HG03521 (cell line): ENCODE results near the gene OGFR.
A peak's percentile ranks its signal among the peaks of the same experiment; 100 is the strongest.

ENCODE experiments used
- ATAC-seq: cut with Tn5 transposase; IDR thresholded peaks from one replicate; pipeline ENCODE4 v1.9.1; 2021; ENCODE audit warnings: mild to moderate bottlenecking, moderate library complexity; ENCODE audit not compliant: unreplicated experiment

OGFR gene

DNA sequence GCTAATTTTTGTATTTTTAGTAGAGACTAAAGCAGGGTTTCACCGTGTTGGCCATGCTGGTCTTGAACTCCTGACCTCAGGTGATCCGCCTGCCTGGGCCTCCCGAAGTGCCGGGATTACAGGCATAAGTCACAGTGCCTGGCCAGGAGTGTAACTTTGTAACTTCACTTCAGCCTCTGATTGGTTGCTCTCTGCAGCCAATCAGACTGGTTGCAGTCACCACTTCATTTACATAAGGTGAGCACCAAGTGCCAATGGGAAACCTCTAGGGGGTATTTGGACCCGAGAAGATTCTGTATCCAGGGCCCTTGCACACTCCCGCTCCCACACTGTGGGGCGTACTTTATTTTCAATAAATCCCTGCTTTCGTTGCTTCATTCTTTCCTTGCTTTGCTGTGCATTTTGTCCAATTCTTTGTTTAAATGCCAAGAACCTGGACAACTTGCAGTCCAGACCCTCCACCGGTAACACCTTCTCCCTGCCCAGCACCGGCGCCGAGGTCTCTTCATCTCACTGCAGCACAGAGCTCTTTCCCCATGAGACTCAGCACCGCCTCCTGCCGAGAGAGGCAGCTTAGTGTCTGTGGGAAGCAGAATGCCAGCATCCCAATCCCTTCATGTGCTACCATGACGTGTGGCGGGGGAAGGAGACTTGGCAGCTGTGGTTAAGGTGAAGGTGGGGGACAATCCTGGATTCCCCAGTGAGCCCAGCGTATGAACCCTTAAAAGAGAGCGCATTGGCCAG is 22.3 kb upstream of the OGFR start:
- no peak for ATAC-seq

DNA sequence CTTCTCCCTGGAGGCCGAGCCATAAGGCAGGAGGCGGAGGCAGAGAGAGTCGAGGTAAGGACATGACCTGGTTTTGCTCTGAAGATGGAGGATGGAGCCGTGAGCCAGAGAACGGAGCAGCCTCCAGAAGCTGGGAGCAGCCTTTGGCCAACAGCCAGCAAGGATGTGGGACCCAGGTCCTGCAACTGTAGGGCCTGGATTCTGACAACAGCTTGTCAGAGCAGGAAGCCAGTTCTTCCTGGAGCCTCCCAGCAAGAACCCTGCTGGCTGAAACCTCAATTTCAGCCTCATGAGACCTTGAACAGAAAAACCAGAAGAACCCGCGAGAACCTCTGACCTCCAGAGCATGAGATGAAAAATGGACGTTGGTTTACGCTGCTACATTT is 21.7 kb upstream of the OGFR start:
- no peak for ATAC-seq

DNA sequence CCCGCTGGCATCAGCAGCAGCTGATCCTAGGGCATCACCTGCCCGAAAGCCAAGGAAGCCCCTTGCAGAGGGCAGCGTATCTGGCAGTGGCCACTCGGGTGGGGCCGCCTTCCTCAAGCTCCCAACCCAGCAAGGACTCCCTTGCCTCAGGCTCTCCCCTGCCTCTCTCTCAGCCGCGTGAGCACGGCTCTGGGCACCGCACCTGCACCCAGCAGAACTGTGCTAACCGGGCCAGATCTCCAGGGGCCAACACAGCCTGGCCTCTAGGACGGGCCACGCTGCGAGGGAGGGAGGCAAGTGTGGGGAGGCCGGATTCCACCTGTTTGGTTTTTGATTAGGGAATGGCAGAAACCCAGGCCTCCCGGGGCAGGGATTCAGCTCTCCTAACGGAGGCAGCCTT is 20.1 kb upstream of the OGFR start:
- ATAC-seq: no peak

DNA sequence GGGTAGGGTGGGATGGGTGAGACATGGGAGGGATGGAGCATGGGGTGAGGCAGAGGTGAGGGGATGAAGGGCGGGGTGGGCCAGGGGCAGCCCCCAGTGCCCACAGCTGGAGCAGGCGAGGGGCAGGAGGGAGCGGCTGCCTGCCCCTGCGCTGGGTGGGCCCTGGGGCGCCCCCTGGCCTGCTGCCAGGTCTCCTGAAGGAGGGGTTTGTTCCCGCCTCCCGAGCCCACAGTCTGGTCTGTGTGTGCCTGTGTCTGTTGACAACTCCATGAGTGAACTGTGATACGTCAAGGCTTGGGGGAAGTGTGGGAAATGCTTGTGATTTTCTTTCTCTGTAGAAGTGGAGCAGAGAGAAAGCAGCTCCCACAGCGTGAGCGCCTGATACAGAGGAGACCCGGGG is 19.2 kb upstream of the OGFR start:
- ATAC-seq: no peak

DNA sequence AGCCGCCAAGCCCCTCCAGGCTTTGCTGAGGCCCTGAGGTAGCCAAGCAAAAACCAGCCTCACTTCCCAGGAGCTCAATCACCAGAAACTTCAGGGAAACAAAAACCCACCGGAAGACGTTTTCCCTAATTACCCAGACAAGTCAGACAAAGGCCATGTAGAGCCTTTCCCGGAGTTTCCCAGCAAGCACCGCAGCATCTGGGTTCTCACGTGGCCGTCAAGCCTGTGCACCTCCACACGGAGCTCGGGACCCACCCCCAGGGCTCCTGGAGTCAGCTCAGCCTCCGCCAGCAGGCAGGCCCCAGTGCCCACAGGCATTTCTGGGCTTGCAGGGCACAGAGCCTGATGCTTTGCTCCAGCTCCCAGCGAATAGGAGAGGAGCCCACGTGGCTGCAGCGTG is 18.5 kb upstream of the OGFR start:
- ATAC-seq: no peak

DNA sequence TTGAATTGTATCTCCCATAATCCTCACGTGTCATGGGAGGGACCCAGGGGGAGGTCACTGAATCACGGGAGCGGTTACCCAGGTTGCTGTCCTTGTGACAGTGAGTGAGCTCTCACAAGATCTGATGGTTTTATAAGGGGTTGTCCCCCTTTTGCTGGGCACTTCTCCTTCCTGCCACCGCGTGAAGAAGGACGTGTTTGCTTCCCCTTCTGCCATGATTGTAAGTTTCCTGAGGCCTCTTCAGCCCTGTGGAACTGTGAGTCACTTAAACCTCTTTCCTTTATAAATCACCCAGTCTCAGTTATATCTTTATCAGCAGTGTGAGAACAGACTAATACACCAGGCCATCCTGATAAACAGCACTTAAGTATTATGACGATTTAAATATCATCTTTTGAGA is 17.3 kb upstream of the OGFR start:
- no peak for ATAC-seq

DNA sequence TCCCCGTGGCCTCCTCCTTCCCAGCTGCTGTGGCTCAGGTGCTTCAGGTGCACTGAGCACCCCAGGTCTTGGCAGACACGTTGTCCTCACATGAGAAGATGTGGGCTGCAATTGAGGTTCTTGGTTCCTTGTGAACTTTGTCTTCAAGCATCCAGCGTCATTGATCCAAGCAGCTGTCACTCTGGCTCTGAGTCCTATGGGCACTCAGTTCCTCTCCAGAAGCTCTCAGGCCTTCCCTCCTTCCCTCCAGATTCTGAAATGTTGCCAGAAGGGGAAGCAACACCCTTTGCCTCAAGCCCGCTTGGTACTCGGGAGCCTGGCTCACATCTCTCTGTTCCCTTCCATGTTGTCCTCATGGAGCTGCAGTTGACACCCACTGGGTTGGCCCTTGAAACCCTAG is 16.8 kb upstream of the OGFR start:
- no peak for ATAC-seq

DNA sequence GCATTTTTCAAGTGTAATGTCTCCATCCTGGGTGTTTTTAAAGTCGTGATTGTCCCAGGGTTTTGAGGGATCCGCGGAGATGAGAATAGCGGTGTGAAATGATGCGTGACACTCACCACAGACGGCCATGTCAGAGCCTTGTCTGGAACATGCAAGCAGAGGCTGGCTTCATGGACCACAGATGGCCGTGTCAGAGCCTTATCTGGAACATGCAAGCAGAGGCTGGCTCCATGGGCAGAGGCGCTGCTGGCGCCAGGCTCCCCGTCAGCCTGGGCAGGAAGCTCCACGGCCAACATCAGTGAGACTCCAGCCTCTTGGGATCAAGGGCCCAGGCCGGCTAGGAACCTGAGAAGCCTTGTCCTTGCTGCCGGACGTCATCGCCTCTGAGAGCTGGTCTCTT is 16.0 kb upstream of the OGFR start:
- ATAC-seq: no peak

DNA sequence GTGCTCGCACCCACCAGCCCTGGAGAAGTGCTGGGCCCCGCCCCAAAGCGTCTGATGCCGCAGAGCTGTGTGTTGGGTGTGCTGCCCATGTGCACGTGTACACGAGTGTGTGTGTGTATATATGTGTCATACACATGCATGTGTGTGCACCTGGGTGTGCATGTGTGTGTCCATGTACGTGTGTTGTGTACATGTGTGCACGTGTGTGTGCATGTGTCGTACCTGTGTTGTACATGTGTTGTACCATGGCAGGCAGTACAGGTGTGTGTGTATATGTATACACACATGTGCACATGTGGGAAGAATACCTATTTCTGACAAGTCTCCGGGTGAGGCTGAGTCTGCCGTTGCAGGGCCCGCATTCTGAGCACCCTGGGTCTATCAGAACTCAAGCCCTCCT is 14.6 kb upstream of the OGFR start:
- ATAC-seq: no peak

DNA sequence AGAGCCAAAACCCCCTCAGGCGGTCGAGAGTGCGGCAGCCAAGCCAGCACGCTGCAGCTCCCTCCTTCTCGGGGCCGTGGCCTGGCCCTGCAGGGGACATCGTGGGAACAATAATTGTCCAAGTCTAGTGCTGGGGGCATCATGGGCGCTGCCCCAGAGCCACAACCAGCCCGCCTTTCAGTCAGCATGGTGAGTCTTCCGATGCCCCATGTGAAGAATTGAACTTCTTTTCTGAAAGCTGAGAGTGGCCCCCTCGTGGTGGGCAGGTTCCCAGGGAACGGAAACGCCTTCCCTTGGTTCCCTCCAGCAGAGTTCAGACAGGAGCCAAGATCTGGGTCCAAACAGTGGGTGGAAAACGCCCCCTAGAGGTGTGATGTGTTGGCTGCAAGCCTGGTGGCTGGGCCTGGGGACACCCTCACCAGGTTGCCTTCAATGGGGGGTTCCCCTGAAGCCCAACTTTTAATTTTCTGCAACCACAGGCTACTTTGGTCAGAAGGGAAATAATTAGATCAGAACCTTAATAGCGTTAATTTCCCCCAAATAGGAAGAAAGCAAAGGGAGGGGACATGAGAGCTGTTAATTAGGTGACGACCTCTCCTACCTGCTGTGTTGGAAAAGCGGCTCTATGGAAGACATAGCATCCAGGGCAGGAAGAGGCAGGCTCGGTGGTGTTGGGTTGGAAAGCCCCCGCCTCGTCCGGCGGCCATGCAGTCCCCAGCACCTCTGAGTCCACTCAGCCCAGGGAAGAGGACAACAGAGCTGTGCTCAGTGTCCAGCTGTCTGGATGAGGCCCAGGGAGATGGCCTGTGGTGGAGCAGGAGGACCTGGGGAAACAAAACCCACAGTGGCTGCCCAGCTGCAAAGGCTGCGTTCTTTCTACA is 13.1 kb upstream of the OGFR start:
- no peak for ATAC-seq

DNA sequence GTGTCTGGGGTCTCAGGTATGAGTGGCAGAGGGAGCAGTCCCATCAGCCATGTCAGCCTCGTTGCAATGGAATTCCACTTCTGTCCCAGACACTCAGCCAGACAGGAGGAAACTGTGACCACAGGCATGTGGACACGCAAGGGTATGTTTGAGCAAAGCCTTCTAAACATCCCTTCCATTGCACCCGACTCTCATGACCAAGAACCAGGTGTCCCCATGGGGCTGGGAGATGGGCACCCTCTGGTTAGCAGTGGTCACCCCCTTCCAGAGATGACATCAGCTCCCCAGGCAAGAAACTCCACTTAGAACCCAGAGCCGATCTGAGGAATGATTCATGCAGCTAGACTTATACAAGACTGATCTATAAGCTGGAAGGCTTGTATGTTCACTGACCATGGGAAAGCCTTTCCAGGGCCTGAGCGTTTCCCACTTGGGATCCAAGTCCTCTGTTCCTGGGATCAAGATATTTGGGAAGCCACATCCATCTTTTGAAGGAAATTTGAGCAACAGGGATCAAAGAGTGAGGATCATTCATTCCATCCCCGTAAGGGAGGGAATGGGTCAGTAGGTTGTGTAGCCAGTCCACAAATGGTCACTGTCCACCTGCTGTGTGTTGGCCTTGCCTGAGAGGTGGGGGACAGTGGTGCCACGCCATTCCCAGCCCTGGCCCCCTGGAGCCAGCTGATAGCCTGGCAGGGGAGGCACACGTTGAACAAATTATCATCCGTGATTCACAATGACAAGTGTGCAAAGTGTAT is 12.3 kb upstream of the OGFR start:
- no peak for ATAC-seq

DNA sequence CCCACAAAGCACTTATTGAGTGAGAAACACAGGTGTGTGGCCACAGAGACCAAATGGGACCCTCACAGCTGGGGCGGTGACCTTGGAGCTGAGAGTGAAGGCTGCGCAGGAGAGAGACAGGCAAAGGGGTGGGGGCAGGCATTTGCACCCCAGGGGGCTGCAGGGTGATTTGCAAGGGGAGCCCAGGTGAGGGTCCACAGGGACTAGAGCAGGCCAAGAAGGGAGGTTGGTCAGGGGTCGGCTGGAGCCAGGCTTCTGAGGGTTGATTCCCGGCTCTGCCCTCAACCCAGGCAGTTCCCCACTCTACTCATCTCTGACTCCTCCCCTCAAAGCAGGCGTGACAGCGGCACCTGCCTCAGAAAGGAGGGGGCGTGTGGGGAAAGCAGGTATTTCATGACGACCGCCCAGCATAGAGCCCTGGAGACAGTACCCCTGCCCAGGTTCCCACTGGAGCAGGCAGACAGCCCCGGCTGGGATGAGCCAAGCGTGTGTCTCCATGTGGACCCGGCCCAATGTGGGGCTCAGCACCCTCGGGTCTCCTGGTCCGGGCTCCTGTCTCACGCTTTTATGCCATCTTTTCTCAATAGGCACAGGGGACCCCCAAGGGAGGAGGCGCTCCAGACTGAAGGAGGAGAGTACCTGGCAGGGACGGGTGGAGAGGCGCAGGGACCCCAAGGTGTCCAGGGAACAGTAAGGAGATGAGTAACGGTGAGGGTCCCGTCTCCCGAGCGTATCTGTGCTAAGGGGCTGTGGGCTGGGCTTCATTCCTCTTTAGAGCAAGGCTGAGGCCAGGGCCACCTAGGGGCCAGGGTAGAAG is 11.5 kb upstream of the OGFR start:
- ATAC-seq: no peak

DNA sequence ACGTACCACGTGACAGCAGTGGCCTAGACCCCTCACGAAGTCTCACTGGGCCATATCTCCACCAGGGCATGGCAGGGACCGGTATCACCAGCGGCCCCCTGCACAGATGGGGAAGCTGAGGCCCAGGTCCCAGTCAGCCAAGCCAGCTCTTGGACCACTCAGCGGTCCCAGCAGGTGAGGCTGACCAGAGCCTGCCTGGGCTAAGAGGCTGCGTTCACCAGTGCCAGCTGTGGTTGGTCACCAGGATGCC is 11.0 kb upstream of the OGFR start:
- no peak for ATAC-seq

DNA sequence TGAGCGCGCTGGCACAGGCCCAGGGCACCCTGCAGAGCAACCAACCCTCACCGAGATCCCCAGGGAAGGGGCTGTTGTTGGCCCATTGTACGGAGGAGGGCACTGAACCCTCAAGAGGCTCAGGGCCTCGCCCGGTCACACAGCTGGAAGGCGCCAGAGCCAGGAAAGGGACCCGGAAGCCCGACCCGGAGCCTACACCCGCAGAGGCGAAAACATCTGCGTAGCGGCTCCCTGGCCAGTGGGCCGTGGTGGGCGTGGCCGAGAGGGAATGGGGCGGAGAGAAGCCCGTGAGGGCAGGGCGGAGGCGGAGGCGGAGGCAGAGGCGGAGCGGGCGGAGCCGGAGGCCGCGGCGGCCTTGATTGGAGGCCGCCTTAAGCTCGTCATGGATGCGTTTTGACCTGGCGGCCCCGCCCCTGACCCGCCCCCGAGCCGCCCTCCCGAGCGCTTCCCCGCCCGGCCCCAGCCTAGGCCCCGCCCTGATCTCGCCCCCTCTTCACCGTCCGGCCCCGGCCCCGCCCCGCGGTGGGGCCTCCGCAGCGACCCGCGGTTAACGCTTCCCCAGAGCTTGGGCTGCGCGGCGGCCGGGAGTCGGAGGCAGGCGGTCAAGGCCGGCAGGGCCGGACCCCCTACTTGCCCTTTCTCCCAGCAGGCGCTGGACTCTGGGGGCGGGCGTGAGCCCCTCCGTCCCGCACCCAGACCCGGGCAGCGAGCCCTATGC is 10.5 kb upstream of the OGFR start:
- peak; percentile 67 for ATAC-seq

DNA sequence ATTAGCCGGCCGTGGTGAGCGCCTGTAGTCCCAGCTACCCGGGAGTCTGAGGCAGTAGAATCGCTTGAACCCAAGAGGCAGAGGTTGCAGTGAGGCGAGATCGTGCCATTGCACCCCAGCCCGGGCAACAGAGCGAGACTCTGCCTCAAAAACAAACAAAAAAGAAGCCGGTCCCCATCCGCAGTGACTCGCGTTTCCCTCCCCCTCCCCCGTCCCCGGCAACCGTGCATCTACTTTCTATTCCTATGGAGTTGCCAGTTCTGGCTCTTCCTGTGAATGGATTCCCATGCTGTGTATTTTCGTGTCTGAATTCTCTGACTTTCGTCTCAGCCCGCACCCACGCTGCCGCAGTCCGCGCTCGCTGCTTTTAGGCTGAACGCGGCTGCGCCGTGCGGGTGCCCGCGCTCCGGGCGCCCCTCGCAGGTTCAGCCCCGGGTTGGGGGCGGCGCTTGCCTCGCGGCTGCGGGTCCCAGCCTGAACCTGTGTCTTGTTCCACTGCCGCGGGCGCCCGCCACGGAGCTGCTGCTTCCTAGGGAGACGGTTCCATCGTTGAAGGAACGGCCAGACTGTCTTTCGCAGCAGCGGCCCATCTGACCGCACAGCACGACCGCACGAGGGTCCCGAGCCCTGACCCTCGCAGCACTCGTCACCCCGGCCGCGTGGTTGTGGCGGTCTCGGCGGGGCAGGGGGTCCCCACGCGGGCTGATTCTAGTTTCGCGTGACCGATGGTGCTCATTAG is 9.4 kb upstream of the OGFR start:
- ATAC-seq: no peak

DNA sequence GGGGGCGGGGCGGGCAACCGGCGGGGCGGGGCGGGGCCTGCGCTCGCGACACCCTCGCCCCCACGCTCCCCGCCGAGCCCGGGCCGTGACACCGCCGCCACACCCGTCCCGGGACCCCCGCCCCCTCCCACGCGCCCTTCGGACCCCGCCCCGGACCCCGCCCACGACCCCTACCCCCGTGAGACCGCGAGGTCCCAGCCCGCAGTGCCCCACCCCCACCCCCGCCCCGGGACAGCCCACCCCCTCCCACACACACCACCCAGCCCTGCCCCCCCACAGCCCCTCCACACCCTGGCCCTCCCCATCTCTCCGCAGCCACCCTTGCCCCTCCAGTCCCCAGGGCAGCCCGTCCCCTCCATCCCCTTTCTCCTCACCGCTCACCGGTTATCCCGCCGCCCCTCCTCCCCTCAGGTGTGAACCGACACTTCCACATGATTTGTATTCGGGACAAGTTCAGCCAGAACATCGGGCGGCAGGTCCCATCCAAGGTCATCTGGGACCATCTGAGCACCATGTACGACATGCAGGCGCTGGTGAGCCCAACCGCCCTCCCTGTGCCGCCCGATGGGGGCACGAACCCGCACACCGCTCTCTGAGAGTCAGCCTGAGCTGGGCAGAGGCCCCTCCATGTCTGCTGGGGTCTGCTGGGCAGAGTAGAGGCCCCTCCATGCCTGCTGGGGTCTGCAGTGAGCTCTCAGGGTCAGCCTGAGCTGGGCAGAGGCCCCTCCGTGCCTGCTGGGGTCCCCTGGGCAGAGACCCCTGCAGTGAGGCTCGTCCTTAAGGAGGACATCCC is 7.7 kb upstream of the OGFR start:
- no peak for ATAC-seq

DNA sequence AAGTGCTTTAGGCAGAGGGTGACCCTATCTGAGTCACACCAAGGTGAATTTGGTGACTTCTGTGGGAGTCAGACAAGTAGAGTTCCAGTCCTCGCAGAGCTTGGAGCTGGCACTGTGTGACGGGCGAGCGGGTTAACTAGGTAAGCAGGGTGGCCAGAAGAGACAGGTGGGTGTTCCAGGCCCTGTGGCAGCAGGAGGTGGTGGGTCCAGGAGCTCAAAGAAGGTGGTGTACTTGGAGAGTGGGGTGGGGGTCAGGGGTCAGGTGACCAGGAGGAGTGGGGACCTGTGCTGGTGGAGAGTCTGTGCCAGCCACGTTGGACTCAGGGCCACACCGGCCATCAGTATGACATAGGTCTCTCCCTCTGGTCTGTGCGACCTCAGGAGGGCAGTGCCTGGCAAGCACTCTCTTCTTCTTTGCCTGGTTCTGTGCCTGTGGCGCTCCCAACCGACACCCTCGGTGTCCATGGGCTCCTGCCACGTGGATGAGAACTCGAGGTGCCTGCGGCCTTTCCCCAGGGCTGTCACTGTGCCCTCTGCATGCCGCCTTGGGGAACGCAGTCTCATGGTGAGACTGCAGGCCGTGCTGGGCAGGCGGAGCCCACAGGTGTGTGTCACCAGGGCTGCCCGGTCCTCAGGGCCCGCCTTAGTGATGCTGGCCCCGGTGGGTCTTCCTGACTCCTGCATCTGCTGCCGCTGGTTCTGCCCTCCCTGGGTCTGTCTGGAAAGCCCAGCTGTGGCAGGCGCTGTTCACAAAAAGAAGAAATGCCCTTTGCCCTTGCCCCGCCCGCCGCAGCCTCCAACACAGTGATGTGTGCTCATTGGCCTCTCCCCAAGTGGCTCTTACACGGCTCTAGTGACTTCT is 6.7 kb upstream of the OGFR start:
- ATAC-seq: no peak

DNA sequence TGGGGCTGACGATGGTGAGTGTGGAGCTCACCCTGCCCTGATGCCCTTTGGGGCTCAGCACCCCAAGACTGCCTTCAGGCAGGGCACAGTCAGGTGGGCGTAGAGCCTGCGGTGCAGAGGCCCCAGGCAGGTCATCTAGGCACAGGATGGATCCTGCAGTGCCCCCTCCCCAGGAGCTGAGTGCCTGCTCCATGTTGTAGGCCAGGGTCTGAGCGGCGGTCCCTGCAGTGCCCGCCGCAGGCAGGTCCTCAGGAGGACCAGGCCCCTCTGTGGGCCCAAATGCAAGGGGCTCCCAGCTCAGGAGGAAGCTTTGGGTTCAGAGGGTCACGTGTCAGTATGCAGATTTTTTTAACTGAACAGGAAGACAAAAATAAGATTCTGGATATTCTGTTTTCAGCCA is 5.6 kb upstream of the OGFR start:
- no peak for ATAC-seq
